ENCODE results near the gene COL7A1.

DNA sequence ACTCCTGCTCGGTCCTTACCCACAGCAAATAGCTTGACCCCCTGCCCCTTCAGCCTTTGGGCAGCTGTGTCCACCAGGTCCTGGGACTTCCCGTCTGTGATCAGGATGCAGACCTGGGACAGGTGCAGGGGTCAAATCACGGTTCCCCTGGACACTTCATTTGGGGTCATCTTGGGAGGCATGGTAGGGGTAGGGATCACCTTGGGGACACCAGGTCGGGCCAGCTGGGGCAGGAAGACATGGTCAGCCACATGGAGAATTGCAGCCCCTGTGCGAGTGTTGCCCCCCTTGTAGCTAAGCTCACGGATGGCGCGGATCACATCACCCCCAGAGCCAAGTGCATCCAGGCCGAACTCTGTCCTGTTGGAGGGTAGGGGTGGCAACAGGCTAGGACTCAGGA, 1.8 kb downstream of the COL7A1 start:
- TF ChIP-seq, protein P1, sequence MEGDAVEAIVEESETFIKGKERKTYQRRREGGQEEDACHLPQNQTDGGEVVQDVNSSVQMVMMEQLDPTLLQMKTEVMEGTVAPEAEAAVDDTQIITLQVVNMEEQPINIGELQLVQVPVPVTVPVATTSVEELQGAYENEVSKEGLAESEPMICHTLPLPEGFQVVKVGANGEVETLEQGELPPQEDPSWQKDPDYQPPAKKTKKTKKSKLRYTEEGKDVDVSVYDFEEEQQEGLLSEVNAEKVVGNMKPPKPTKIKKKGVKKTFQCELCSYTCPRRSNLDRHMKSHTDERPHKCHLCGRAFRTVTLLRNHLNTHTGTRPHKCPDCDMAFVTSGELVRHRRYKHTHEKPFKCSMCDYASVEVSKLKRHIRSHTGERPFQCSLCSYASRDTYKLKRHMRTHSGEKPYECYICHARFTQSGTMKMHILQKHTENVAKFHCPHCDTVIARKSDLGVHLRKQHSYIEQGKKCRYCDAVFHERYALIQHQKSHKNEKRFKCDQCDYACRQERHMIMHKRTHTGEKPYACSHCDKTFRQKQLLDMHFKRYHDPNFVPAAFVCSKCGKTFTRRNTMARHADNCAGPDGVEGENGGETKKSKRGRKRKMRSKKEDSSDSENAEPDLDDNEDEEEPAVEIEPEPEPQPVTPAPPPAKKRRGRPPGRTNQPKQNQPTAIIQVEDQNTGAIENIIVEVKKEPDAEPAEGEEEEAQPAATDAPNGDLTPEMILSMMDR (IDR thresholded peaks at IDR 0.05; ENCODE audit: insufficient read depth, low read depth, low read length): no peak
- no peak for TF ChIP-seq EZH2 (IDR thresholded peaks at IDR 0.05; ENCODE audit: insufficient read depth, low read length)
